C1 segment of cervical spinal cord (tissue), 14 donors: ENCODE data around the gene SOST.
A peak's percentile ranks its signal among the peaks of the same experiment; 100 is the strongest.
"Not testable (repeated sequence)": the region's sequence is repeated elsewhere in the genome, so short reads cannot be mapped to it uniquely, and the experiment has no call there.

ENCODE experiments used
- DNase-seq, 14 donors: peaks; one replicate each; lab custom pipeline; 2025; lab: John Stamatoyannopoulos, UW

SOST gene

DNA sequence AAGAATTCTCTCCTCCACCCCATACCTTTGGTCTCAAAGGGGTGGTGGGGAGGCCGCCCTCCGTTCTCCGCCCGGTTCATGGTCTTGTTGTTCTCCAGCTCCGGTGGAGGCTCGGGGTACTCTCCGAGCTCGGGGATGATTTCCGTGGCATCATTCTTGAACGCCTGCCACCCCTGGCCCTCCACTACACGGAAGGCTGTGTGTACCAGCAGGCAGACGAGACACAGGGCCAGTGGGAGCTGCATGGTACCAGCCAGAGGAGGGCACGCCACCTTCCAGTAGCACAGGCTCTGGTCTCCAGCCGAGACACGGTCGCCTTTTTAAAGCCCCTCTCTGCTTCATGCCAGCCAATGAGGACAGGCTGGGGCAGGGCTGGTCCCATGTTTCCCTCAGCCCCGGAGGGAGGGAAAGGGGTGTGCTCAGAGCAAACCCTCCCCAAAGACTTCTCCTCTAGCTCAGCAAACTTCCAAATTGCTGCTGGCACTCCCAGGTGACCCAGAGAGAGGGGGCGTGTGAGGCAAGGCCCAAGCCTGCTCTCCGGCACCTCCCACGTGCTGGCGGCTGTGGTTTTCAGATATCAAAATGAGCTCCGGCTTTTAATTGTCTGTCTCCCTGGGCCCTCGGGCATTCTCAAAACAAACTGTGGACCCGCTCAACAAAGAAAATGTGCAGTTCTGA is at the start of gene SOST:
Gene SOST (minus strand): TSS at position 295 of the 678 bp plus-strand sequence. CDS start 50 bp downstream, at position 245.
- no peak for DNase-seq

DNA sequence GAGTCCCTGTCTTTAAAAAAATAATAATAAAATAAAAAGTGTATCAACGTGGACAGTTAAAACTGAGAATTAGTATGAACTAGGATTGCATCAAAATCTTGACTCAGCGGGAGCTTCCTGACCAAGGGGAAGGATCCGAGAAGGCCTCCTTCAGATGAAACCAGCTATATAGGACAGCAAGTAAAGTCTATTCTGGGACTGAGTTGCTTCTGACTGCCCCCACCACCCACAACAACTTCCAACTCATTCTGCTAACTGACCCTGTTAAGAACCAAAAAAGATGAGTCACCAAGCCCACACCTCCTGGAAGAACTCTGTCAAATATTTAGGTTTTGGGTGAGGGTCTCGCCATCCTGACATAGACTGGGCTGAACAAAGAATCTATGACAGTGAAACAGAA is 49.5 kb upstream of the SOST start:
- DNase-seq: no peak

DNA sequence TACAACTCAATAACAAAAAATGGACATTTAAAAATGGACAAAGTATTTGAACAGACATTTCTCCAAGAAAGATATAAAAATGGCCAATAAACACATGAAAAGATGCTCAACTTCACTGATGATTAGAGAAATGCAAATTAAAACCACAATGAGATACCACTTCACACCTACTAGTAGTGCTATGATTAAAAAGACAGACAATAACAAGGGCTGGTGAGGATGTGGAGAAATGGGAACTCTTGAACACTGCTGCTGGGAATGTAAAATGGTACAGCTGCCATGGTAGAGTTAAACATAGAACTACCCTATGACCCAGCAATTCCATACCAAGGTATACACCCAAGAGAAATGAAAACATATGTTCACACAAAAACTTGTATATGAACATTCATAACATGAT is 46.5 kb upstream of the SOST start:
- no peak for DNase-seq

DNA sequence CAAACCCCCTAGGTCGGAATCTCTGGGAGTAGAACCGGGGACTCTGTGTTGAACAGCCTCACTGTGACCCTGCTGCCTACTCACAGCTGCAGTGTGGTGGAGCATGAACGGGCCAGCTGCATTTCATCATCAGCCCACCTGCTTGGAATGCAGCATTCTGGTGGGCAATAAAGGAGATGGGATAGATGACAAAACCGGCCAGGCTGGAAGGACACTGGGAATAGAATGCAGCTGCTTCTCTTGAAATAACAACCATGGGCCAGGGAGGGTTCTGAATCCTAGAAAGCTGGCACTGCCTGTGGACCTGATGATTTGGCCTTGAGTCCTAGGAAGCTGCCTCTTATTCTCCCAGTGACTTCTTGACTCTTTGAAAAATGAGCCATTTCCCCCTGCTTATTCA is 45.2 kb upstream of the SOST start:
- DNase-seq: no peak

DNA sequence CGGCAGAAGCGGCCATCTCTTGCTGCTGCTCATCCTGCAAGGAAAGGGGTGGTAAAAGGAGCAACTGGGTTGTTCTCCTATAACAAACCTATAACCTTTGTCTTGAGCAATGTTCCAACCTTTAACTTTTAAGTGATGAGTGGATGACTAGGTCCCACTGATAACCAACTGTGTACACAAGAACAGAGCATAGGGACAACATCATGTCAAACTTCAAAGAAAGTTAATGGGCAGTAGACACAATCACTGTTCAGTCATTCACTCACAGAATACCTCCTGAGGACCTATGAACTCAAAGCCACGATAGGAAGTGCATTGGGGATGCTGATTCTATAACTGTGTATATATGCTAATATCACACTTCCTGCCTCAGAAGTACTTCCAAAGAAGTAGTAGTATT is 43.3 kb upstream of the SOST start:
- DNase-seq: no peak

DNA sequence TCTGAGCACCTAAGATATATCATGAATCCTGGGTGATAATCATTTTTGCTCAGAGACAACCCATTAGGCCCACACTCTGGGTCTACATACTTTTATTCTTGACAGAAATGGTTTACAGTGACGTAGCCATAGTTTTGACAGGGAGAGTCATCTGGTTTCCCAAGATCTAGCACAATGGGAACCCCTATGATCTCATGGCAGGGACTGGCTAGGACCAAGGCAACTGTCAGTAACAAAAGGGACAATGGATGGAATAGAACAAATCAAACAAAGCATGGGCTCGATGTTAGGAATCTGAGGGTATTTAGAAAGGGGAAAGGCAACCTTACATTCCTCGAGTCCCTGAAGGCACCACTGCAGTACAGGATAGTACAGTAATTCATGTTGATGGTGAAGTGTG is 42.1 kb upstream of the SOST start:
- peak in 2 of 14 donors; percentile 8 to 12 for DNase-seq

DNA sequence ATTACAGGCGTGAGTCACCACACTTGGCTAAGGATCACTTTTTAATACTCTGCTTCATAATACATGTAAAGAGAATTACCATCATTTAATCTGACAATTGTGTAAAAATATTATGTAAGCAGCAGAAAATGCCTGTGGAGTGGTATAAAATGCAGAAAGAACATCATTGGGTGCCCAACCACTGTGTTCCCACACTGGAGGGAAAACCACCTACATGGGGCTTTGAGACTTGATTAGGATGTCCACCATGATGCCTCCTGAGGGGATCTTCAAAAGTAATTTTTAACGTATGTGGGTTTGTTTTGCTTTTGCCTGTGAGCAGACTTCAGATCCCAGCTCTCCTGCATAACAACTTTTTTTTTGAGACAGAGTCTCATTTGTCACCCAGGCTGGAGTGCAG is 40.5 kb upstream of the SOST start:
- no peak for DNase-seq

DNA sequence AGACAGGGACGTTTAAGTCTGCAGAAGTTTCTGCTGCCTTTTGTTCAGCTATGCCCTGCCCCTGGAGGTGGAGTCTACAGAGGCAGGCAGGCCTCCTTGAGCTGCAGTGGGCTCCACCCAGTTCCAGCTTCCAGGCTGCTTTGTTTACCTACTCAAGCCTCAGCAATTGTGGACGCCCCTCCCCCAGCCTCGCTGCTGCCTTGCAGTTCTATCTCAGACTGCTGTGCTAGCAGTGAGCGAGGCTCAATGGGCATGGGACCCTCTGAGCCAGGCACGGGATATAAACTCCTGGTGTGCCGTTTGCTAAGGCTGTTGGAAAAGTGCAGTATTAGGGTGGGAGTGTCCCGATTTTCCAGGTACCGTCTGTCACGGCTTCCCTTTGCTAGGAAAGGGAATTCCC is 39.4 kb upstream of the SOST start:
- DNase-seq: not testable (repeated sequence)

DNA sequence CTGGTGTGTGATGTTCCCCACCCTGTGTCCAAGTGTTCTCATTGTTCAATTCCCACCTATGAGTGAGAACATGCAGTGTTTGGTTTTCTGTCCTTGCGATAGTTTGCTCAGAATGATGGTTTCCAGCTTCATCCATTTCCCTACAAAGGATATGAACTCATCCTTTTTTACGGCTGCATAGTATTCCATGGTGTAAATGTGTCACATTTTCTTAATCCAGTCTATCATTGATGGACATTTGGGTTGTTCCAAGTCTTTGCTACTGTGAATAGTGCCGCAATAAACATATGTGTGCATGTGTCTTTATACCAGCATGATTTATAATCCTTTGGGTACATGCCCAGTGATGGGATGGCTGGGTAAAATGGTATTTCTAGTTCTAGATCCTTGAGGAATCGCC is 34.1 kb upstream of the SOST start:
- DNase-seq: not testable (repeated sequence)

DNA sequence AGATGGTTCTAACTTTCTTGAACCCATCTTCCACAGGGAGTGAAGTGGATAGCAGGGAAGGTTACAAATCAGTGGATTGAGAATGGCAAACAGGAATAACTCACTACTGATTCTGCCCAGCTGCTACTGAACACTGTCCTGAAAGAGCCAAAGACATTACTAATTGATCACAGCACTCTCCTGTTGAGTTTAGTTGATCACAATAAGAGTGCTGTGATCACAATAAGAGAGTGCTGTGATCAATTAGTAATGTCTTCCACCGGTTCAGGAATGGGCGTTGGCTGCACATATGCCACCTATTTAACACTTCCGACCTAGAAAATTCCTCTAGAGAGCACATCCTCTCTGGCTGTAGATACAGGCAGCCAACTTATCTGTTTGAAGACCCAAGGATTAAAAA is 33.0 kb upstream of the SOST start:
- no peak for DNase-seq

DNA sequence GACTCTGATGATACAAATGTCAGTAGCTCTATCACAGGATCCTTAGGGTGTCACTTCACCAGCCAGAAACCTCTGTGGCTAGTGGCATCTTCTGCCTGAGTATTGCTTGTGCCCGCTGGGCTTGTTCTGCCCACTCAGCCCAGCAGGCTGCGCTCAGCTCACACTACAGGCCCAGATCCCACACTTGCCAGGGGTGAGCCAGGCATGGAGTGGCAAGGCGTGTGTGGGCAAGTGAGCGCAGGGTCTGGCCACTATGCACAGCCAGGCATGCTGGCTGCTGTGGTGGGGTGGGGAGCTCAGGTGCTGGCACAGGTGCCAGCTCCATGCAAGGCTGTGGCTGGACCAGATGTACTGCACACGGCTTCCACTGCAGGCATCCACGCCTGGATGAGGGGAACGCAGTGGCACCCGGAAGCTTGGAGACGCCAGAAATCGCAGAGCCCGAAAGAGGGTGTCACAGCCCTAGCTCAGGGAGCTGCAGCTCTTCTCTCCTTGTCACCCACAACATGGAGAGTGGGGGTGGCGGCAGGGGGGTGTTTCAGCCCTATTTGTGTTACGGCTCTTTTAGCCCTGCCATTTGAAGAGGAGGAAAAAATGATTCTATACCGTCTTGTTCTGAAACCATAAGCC is 31.8 kb upstream of the SOST start:
- DNase-seq: no peak

DNA sequence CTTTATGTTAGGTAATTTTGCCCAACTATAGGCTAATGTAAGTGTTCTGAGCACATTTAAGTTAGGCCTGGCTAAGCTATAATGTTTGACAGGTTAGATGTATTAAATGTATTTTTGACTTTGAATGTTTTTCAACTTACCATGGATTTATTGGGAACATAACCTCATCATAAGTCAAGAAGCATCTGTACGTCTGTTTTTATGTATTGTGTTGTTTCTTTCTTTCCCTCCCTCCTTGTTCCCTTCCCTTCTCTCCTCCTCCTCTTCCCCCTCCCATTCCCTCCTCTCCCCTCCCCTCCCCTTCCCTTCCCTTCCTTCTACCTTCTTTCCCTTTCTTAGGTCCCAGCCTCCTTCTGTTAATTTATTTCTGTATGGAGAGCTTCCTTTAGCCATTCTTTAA is 30.9 kb upstream of the SOST start:
- DNase-seq: no peak

DNA sequence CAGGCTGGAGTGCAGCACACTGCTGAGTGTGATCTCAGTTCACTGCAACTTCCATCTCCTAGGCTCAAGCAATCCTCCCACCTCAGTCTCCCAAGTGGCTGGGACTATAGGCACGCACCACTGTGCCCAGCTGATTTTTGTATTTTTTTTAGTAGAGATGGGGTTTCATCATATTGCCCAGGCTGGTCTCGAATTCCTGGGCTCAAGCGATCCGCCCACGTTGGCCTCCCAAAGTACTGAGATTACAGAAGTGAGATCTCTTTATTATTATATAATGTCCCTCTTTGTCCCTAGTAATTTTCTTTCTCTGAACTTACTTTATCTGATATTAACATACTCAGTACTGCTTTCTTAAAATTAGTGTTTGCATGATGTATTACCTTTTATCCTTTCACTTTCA is 29.9 kb upstream of the SOST start:
- DNase-seq: no peak

DNA sequence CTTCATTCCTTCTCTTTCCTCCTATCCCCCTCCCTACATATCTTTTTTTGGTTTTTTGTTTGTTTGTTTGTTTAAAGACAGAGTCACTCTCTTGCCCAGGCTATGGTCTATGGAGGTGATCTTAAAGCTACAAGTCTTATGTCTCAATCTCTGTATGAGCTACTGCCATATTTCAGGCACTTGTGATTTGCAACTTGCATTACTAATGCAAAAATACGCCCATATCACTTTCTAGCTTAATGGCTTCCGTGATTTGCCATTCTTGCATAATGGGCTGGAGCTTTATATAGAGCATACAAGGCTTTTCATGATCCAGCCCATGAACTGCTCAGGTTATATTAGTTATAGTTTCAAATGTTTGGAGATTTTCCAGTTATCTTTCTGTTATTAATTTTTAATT is 29.1 kb upstream of the SOST start:
- no peak for DNase-seq

DNA sequence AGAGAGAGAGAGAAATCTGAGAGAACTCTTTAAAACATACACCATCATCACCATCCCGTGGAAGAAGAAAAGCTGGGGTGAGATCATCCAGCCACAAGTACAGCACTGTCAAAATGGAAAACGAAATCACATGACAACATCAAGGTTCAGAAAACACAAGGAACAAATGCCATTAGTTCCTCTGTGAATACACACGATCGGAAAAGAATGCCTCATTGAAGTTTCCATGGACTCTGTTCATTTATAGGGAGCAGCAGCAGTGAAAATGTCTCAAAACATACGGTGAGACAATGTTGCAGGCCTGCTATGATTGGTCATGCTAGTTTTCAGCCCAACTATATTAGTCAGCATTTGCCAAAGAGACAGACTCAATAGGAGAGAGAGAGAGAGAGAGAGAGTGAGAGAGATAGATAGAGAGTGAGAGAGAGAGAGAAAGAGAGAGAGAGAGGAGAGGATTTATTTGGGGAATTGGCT is 26.1 kb upstream of the SOST start:
- peak in 3 of 14 donors; percentile 15 to 27 (median 25) for DNase-seq

DNA sequence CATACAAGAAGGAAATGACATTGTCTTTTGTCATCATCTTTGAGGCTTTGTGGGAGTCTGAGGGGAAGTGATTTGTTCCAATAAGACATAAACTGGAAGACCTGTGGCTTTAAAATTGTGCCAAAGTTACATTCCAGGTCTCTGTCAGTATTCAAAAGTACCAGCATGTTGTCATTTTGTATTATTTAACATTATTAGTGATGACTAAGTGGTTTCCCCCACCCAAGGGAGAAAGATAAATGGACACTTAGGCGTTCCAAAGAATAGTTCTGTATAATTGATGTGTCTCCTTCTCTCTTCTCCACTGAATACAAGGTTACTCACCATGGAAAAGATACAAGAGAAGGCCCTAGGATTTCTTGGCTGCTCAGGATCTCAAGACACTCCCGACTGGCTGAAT is 25.5 kb upstream of the SOST start:
- no peak for DNase-seq

DNA sequence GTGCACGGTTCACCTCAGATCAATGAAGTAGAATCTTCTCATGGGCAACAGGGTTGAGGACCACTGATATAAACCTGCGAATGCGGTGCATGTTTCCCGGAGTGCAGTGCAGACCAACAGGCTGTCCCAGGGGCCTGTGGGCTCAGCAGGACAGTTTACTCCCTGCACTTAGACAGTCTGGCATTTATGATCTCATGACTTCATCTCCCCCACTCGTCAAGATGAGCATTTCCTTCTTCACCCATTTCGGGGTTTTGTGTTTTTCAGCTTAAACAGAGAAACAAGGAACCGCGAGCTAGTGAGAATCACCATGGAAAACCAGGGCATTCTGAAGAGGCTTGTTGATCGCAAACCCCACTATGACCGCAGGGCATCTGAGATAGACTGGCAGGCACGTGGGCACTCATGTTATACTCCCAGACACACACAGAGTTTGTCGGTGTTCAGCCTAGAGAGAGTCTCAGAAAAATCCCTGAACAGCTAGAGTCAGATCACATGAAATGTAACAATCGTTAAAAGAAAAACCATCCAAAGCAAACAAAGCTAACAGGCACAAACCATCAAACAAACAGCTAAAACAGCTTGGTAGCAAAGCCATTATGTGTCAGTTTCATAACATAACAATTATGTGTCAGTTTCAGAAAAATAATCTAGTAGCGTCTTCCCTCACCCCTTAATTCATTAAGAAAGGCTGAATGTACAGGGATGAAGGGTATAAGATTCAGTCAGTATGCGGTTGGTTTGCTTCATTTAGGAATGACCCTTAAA is 24.5 kb upstream of the SOST start:
- DNase-seq: no peak

DNA sequence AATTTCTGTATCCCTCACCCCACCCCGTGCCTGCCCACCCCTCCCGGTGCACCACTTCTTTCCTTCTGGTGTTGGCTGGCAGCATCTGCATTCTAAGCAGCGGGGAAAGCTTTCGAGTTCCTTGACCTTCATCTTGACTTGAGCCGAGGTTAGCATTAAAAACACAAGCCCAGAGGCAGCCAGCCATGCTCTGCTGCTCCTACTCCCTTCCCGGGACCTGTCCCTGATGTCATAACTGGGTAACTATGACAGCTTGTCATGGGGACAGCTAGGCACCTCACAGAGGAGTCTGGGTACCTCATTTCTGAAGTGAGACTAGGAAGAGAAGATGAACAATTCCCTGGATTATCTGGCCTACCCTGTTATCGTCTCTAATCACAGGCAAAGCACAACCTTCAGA is 21.5 kb upstream of the SOST start, which contains the start of gene CFAP97D1:
Gene CFAP97D1 (plus strand): TSS at position 301 of the 400 bp plus-strand sequence. CDS start 28 bp downstream, at position 329.
- DNase-seq: no peak

DNA sequence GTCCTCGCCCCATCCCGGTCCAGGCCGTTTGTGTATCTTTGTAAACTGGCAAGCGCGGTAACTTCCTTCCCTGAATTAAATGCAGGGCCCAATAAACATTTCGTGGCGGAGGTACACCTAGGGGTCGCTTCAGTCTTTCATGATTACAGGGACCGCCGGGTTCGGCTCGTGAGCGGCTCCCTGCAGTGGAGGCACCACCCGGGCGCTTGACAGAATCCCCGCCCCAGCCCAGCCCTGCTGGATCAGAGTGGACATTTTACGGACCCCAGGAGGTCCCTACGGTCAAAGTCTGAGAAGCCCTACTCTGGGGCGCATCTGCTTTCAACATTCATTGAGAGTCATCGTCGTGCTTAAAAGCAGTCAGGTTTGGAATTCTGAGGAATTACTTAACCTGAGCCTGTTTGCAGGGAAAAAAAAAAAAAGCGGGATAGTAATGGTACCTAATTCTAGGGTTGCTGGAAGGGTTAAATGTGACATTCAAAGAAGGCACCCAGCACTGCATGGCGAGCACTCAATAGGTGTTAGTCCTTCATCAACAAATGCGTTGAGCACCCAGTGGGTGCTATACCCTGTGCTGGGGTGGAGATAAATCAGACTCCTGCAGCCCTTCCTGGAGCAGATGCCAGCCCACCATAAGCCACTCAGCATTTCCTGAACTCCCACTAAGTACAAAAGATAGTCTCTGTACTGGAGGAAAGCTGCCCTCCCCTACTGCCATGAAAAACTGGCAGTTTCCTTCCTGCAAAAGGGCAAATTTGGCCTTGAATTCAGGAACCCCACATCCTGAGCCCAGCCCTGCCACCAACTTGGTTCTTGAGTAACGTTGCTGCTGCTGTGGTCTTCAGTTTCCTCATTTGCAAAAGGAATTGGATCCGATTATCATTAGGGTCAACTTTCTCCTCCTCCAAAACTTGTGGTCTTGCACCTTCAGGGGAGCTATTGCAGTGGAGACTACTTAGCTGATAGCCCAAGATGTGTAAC is 20.8 kb upstream of the SOST start:
- DNase-seq: peak in 1 of 14 donors; percentile 67

DNA sequence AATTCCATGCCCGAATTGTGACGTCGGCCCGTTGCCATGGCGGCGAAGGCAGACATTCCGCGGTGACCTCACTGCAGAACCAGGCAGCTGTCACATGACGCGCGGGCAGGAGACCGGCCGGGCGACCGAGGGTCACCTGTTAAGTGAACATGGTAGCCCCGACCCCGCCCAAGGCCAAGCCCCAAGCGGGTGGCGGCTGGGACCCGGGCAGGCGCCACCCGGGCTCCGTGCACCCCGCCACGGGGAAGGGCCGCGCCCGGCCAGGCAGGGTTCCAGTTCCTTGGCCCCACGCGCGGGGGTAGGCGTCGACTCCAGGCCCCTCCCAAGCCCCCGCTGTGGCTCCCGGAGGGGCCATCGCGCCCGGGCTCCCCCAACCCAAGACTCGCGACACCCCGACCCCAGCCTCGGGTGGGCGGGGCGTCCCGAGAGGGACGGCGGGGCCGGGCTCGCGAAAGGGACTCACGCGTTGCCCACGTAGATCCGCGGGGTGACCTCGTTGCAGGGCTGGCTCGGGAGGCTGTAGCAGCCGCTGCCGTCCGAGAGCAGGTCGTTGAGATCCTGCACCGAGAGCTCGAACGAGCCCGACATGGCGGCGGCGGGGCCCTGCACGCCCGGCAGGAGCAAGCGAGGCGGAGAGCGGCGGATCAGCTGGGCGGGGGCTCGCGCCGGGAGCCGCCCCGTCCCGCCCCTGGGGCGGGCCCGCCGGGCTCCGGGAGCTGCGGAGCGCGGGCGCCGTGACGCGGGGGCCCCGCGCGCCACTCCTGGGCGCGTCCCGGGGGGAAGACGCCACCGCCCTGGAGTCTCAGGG is 19.9 kb upstream of the SOST start, which contains the start of gene DUSP3:
Gene DUSP3 (minus strand): TSS at position 641 of the 808 bp plus-strand sequence. CDS start 53 bp downstream, at position 588.
- peak; percentile 49 to 91 (median 82) for DNase-seq
